DOHH2 (cell line): ENCODE data around the gene DNAJC27.

Experiments used
- H3F3A ChIP-seq: fragments of 200-600 bp; sonication (generic), shearing (Covaris generic); 2 replicates; pipeline ENCODE4 v1.6.0; 2016; ENCODE audit warnings: antibody characterized with exemption, mild to moderate bottlenecking; ENCODE audit not compliant: control insufficient read depth, insufficient read depth
- H3K27ac ChIP-seq: fragments of 200-600 bp; sonication (generic); 2 replicates; pipeline ENCODE4 v1.5.1; 2014; ENCODE audit warnings: low read depth, mild to moderate bottlenecking, low read length, moderate library complexity
- H3K27me3 ChIP-seq: fragments of 200-600 bp; sonication (generic); 2 replicates; pipeline ENCODE4 v1.6.1; 2014; ENCODE audit warnings: mild to moderate bottlenecking, low read length, mixed read lengths; ENCODE audit not compliant: control insufficient read depth
- H3K36me3 ChIP-seq: fragments of 200-600 bp; sonication (generic); 2 replicates; pipeline ENCODE4 v1.6.1; 2014; ENCODE audit warnings: mild to moderate bottlenecking, low read length, moderate library complexity, mixed read lengths; ENCODE audit not compliant: control insufficient read depth
- H3K4me1 ChIP-seq: fragments of 200-600 bp; sonication (generic); 2 replicates; pipeline ENCODE4 v1.6.1; 2014; ENCODE audit warnings: mild to moderate bottlenecking, low read length, mixed read lengths; ENCODE audit not compliant: control insufficient read depth
- H3K4me2 ChIP-seq: fragments of 200-600 bp; sonication (generic); 2 replicates; pipeline ENCODE4 v1.6.0; 2014; ENCODE audit warnings: mild to moderate bottlenecking, low read length, moderate library complexity
- H3K4me3 ChIP-seq: fragments of 200-600 bp; sonication (generic); 2 replicates; pipeline ENCODE4 v1.5.1; 2014; ENCODE audit warnings: mild to moderate bottlenecking, low read length, mixed read lengths
- H3K79me2 ChIP-seq: fragments of 200-600 bp; sonication (generic); 2 replicates; pipeline ENCODE4 v1.6.1; 2014; ENCODE audit warnings: mild to moderate bottlenecking, low read length, mixed read lengths; ENCODE audit not compliant: control insufficient read depth
- H3K9me2 ChIP-seq: fragments of 200-600 bp; sonication (generic); replicated peaks from 2 replicates; pipeline ENCODE4 v1.6.1; 2014; ENCODE audit warnings: mild to moderate bottlenecking, low read length, mixed read lengths; ENCODE audit not compliant: control insufficient read depth
- H3K9me3 ChIP-seq: fragments of 200-600 bp; sonication (generic); 2 replicates; pipeline ENCODE4 v1.6.1; 2014; ENCODE audit warnings: antibody characterized with exemption, low read length, mixed read lengths; ENCODE audit not compliant: control insufficient read depth, insufficient read depth
- H4K20me1 ChIP-seq: fragments of 200-600 bp; sonication (generic); 2 replicates; pipeline ENCODE4 v1.6.0; 2014; ENCODE audit warnings: low read depth, mild to moderate bottlenecking, antibody characterized with exemption, low read length, moderate library complexity; ENCODE audit not compliant: control insufficient read depth, insufficient read depth
- EZH2phosphoT487 ChIP-seq: fragments of 200-600 bp; sonication (generic); IDR thresholded peaks from 2 replicates; pipeline ENCODE4 v1.6.1; 2017; ENCODE audit warnings: borderline replicate concordance, mild to moderate bottlenecking, antibody characterized with exemption, low read length, moderate library complexity, mixed read lengths
- TF ChIP-seq, protein P1 (sequence below): fragments of 200-600 bp; sonication (generic); IDR thresholded peaks from one replicate; pipeline ENCODE4 v1.5.1; 2014; ENCODE audit warnings: antibody characterized with exemption, mild to moderate bottlenecking, low read depth, low read length; ENCODE audit not compliant: poor library complexity, severe bottlenecking

The DNAJC27 gene

DNA sequence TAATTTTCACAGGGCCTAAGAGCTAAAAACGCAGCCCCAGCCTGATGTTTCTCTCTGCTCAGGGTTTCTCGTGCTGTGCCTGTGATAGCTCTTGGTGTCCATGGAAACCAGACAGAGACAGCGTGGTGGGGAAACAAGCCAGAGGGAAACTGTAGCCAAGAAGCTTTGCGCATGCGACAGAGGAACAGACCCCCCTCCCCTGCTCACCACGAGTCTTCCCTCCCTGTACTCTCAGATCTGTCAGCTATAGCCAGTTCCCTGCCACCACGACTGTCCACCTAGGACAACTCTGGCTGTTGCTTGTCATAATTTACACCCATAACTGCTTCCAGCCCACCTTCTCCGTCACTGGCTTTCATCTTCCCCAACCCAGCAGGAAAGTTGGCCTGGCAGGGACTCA, 13.2 kb upstream of the DNAJC27 start:
- H3F3A ChIP-seq, result no peaks in the 10 kb centered on the region
- H3K9me2 ChIP-seq, result no peaks in the 10 kb centered on the region
- H3K4me1 ChIP-seq, result no peaks in the 10 kb centered on the region
- H4K20me1 ChIP-seq, result no peaks in the 10 kb centered on the region
- TF ChIP-seq, protein P1, sequence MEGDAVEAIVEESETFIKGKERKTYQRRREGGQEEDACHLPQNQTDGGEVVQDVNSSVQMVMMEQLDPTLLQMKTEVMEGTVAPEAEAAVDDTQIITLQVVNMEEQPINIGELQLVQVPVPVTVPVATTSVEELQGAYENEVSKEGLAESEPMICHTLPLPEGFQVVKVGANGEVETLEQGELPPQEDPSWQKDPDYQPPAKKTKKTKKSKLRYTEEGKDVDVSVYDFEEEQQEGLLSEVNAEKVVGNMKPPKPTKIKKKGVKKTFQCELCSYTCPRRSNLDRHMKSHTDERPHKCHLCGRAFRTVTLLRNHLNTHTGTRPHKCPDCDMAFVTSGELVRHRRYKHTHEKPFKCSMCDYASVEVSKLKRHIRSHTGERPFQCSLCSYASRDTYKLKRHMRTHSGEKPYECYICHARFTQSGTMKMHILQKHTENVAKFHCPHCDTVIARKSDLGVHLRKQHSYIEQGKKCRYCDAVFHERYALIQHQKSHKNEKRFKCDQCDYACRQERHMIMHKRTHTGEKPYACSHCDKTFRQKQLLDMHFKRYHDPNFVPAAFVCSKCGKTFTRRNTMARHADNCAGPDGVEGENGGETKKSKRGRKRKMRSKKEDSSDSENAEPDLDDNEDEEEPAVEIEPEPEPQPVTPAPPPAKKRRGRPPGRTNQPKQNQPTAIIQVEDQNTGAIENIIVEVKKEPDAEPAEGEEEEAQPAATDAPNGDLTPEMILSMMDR, result no peak
- no peak for TF ChIP-seq EZH2phosphoT487
- H3K27ac ChIP-seq, result no peak overlapping the region
- H3K9me3 ChIP-seq, result no peaks in the 10 kb centered on the region
- no peaks in the 10 kb centered on the region for H3K36me3 ChIP-seq
- peaks cover 18% of the 10 kb centered on the region; the same call in 1 of the 2 replicates for H3K27me3 ChIP-seq
- no peaks in the 10 kb centered on the region for H3K79me2 ChIP-seq
- no peak overlapping the region for H3K4me2 ChIP-seq
- no peak overlapping the region for H3K4me3 ChIP-seq

DNA sequence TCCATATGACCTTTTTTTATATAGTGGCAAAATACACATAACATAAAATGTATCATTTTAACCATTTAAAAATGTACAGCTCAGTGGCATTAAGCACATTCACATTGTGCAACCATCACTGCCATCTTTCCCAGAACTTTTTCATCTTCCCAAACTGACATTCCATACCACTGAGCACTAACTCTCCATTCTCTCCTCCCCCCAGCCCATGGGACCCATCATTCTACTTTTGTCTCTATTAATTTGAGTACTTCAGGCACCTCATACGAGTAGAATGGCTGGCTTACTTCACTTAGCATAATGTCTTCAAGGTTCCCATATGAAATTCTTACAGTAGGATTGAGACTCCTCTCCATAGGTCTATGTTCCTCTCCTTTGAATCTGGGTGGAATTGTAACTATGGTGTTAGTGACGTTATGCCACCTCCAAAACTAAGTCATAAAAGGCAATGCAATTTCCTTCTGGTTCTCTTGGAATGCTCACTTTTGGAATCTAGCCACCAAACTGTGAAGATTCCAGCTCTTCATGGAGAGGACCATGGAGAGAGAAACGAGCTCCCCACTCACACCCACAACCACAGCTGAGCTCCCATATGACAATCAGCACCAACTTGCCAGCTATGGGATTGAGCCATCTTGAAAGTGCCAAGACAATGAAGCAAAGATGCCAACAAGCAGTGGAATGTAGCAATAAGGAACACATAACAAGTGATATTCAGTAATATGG, 9.8 kb upstream of the DNAJC27 start:
- TF ChIP-seq, protein P1, result no peak
- no peak for TF ChIP-seq EZH2phosphoT487
- H3K79me2 ChIP-seq, result no peaks in the 10 kb centered on the region
- no peaks in the 10 kb centered on the region for H3K9me3 ChIP-seq
- H3K36me3 ChIP-seq, result no peaks in the 10 kb centered on the region
- H3K9me2 ChIP-seq, result no peaks in the 10 kb centered on the region
- peaks cover 9% of the 10 kb centered on the region for H3K4me1 ChIP-seq
- H3F3A ChIP-seq, result no peaks in the 10 kb centered on the region
- H3K4me3 ChIP-seq, result no peak overlapping the region
- no peaks in the 10 kb centered on the region for H4K20me1 ChIP-seq
- peaks cover 18% of the 10 kb centered on the region; the same call in 1 of the 2 replicates for H3K27me3 ChIP-seq
- H3K4me2 ChIP-seq, result no peak overlapping the region
- no peak overlapping the region for H3K27ac ChIP-seq

DNA sequence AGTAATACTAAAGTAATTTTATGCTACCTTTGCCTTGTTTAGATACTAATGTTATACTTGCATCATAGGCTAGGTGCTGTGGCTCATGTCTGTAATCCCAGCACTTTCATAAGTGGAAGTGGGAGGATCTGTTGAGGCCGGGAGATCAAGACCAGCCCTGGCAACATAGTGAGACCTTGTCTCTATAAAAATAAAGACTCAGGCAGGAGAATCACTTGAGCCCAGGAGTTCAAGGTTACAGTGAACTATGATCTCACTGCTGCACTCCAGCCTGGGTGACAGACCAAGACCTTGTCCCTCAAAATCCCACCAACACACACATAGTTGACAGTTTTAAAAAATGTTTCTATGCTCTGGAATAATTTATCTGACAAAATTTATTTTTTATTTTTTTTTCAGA, 6.9 kb upstream of the DNAJC27 start:
- Histone ChIP-seq H3K4me1 (peaks cover 9% of the 10 kb centered on the region), H3K36me3 (no peaks in the 10 kb centered on the region), H3K79me2 (peaks cover 2% of the 10 kb centered on the region), H3K9me3 (no peaks in the 10 kb centered on the region), H3F3A (no peaks in the 10 kb centered on the region), H3K9me2 (no peaks in the 10 kb centered on the region), H3K4me3 (no peak overlapping the region), H3K4me2 (no peak overlapping the region), H3K27me3 (no peaks in the 10 kb centered on the region), H4K20me1 (no peaks in the 10 kb centered on the region), H3K27ac (no peak overlapping the region)
- no peak for TF ChIP-seq EZH2phosphoT487
- TF ChIP-seq, protein P1, result no peak
